HepG2 (cell line): Measurements from ENCODE around the gene STOM. TPM values are rescaled to one million over a fixed set of nuclear protein-coding genes. Genes with fewer than 3 reads are reported as not detected.

Experiments
- AHDC1 ChIP-seq: sonication (generic); formaldehyde crosslinking; IDR thresholded peaks from 2 replicates; pipeline ENCODE4 v1.5.1; 2020; ENCODE audit warnings: mild to moderate bottlenecking, missing genetic modification reagents, borderline replicate concordance
- BORCS8-MEF2B ChIP-seq: sonication (generic); formaldehyde crosslinking; IDR thresholded peaks from 2 replicates; pipeline ENCODE4 v1.8.0; 2022; ENCODE audit warnings: mild to moderate bottlenecking, missing genetic modification reagents
- ELF3 ChIP-seq: IDR thresholded peaks from 2 replicates; pipeline ENCODE4 v1.6.1; 2016; ENCODE audit warnings: missing genetic modification reagents, missing compliant biosample characterization
- FOSL2 ChIP-seq: sonication (generic); formaldehyde crosslinking; IDR thresholded peaks from 2 replicates; pipeline ENCODE4 v1.4.0; 2020; ENCODE audit warnings: missing genetic modification reagents
- FOXA1 ChIP-seq, 2 experiments: fragments of 450-650 bp in 1 of 2; sonication (generic) in 1 of 2; formaldehyde crosslinking in 1 of 2; IDR thresholded peaks; 2 replicates each; pipeline versions ENCODE4 v1.4.0 to v1.6.1; 2016 to 2020; ENCODE audit warnings: missing genetic modification reagents in 1 of 2
- FOXJ3 ChIP-seq: sonication (generic); formaldehyde crosslinking; IDR thresholded peaks from 2 replicates; pipeline ENCODE4 v1.4.0; 2020; ENCODE audit warnings: missing genetic modification reagents, mild to moderate bottlenecking, borderline replicate concordance
- FOXO1 ChIP-seq: sonication (generic); formaldehyde crosslinking; IDR thresholded peaks from 2 replicates; pipeline ENCODE4 v1.4.0; 2020; ENCODE audit warnings: missing genetic modification reagents
- GFI1 ChIP-seq: sonication (generic); formaldehyde crosslinking; IDR thresholded peaks from 2 replicates; pipeline ENCODE4 v1.5.0; 2020; ENCODE audit warnings: missing genetic modification reagents, mild to moderate bottlenecking, borderline replicate concordance
- IRF2 ChIP-seq: IDR thresholded peaks from 2 replicates; pipeline ENCODE4 v1.6.1; 2018; ENCODE audit warnings: missing genetic modification reagents, missing compliant biosample characterization
- KLF6 ChIP-seq: IDR thresholded peaks from 2 replicates; pipeline ENCODE4 v1.8.0; 2016; ENCODE audit warnings: missing biosample characterization, missing genetic modification reagents
- MED1 ChIP-seq: sonication (generic); formaldehyde crosslinking; IDR thresholded peaks from 2 replicates; pipeline ENCODE4 v1.4.0; 2020; ENCODE audit warnings: missing genetic modification reagents
- NCOA2 ChIP-seq: sonication (generic); formaldehyde crosslinking; IDR thresholded peaks from 2 replicates; pipeline ENCODE4 v1.8.0; 2022; ENCODE audit warnings: inconsistent platforms
- NCOR1 ChIP-seq: fragments of 200-600 bp; sonication (generic); IDR thresholded peaks from 2 replicates; pipeline ENCODE4 v1.7.0; 2017; ENCODE audit warnings: antibody characterized with exemption, low read length, borderline replicate concordance
- PHF21A ChIP-seq: sonication (generic); formaldehyde crosslinking; IDR thresholded peaks from 2 replicates; pipeline ENCODE4 v1.5.0; 2020; ENCODE audit warnings: mild to moderate bottlenecking, missing genetic modification reagents
- PRPF4 ChIP-seq: fragments of 200-400 bp; formaldehyde crosslinking; IDR thresholded peaks from 2 replicates; pipeline ENCODE4 v1.6.1; 2016; ENCODE audit warnings: low read length, low read depth; ENCODE audit not compliant: poor library complexity, severe bottlenecking
- SIX1 ChIP-seq: sonication (generic); formaldehyde crosslinking; IDR thresholded peaks from 2 replicates; pipeline ENCODE4 v1.4.0; 2020; ENCODE audit warnings: missing genetic modification reagents, borderline replicate concordance
- SMAD3 ChIP-seq: sonication (generic); formaldehyde crosslinking; IDR thresholded peaks from 2 replicates; pipeline ENCODE4 v1.4.0; 2020; ENCODE audit warnings: missing genetic modification reagents
- SP1 ChIP-seq, 2 experiments: fragments of 450-650 bp in 1 of 2; sonication (generic) in 1 of 2; formaldehyde crosslinking in 1 of 2; IDR thresholded peaks; 2 replicates each; pipeline versions ENCODE4 v1.4.0 to v1.6.1; 2016 to 2020; ENCODE audit warnings: missing genetic modification reagents in 1 of 2
- ZNF282 ChIP-seq: fragments of 450-650 bp; IDR thresholded peaks from 2 replicates; pipeline ENCODE4 v1.6.1; 2018; ENCODE audit not compliant: partially characterized antibody
- polyA plus RNA-seq, 8 experiments: library from polyadenylated mRNA; depleted of rRNA in 3 of 8; stranded (reverse) in 7 of 8; unstranded in 1 of 8; fragments of >200 nt; fragmentation: Illumina TruSeq in 4 of 8; extraction: Trizol in 4 of 8; gene quantifications; 2 replicates each; pipeline versions ENCODE4 v1.2.1 to v1.2.3, GENCODE V29; 2011 to 2016; ENCODE audit warnings: low read depth in 4 of 8, missing spikeins in 1 of 8, mixed read lengths in 1 of 8; ENCODE audit not compliant: insufficient read depth in 1 of 8
- total RNA-seq, 5 experiments: library from RNA; depleted of rRNA; stranded (reverse); fragments of >200 nt; fragmentation: Illumina TruSeq; extraction: Trizol; gene quantifications; 2 replicates each; pipeline ENCODE4 v1.2.3, GENCODE V29; 2016; ENCODE audit warnings: low read depth in 1 of 5
- TF ChIP-seq, protein P1 (sequence below): sonication (generic); IDR thresholded peaks from 2 replicates; pipeline ENCODE4 v1.6.1; 2016; ENCODE audit warnings: low read depth, borderline replicate concordance
- TF ChIP-seq, protein P2 (sequence below): IDR thresholded peaks from 2 replicates; pipeline ENCODE4 v1.4.0; 2020; ENCODE audit warnings: mild to moderate bottlenecking, missing genetic modification reagents

STOM gene
- total and polyA plus RNA-seq, 2 of the 13 experiments (the other 11 are each of a cell fraction or from before 2014, with no cell fraction given): 43.6 to 165 TPM

DNA sequence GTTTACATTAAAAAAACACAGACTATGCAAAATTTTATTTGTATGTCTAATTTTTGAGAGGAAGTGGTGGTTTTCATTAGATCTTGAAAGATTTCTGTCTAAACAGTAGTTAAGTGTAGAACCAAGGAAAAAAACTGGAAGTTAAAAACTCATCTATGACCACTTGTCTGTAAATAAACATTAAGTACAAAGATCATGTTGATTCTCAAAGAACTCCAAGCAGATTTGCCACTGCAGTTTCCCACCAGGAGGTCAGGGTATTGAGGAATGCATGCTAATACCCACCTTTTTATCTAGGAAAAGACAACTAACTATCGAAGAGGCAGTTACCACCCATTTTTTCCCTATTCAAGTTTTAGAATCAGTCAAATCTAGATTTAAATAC lies 1.9 kb downstream of the STOM start (continued):
- TF ChIP-seq AHDC1 (CRISPR knock-in tag): peak; percentile 79; the same call in 1 of the 2 replicates
- no peak for TF ChIP-seq BORCS8-MEF2B (CRISPR knock-in tag)
- TF ChIP-seq ELF3 (CRISPR knock-in tag): peak; percentile 72
- 0 out of 2 replicates have a peak, but pooled peaks have one; percentile 26 for TF ChIP-seq KLF6 (CRISPR knock-in tag)
- peak; percentile 77; the same call in 1 of the 2 replicates for TF ChIP-seq NCOR1
- peak; percentile 63; the same call in 1 of the 2 replicates for TF ChIP-seq IRF2 (CRISPR knock-in tag)
- peak; percentile 59; the same call in 1 of the 2 replicates for TF ChIP-seq FOXA1 (IDR thresholded peaks at IDR 0.05)
- peak; percentile 86 for TF ChIP-seq FOXA1 (CRISPR knock-in tag; IDR thresholded peaks at IDR 0.05)
- no peak; the same call in 1 of the 2 replicates for TF ChIP-seq FOSL2 (CRISPR knock-in tag)
- no peak for TF ChIP-seq SP1 (IDR thresholded peaks at IDR 0.05)
- no peak for TF ChIP-seq SP1 (CRISPR knock-in tag; IDR thresholded peaks at IDR 0.05)
- TF ChIP-seq GFI1 (CRISPR knock-in tag): peak; percentile 53; the same call in 1 of the 2 replicates
- TF ChIP-seq, protein P1, sequence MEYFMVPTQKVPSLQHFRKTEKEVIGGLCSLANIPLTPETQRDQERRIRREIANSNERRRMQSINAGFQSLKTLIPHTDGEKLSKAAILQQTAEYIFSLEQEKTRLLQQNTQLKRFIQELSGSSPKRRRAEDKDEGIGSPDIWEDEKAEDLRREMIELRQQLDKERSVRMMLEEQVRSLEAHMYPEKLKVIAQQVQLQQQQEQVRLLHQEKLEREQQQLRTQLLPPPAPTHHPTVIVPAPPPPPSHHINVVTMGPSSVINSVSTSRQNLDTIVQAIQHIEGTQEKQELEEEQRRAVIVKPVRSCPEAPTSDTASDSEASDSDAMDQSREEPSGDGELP: no peak
- TF ChIP-seq FOXO1: 0 out of 2 replicates have a peak, but pooled peaks have one; percentile 40
- peak; percentile 76; the same call in 1 of the 2 replicates for TF ChIP-seq FOXJ3 (CRISPR knock-in tag)
- TF ChIP-seq SIX1 (CRISPR knock-in tag): peak; percentile 22; the same call in 1 of the 2 replicates
- peak; percentile 70 for TF ChIP-seq NCOA2
- TF ChIP-seq MED1 (CRISPR knock-in tag): peak; percentile 73
- TF ChIP-seq PHF21A: peak; percentile 43; the same call in 1 of the 2 replicates
- TF ChIP-seq, protein P2, sequence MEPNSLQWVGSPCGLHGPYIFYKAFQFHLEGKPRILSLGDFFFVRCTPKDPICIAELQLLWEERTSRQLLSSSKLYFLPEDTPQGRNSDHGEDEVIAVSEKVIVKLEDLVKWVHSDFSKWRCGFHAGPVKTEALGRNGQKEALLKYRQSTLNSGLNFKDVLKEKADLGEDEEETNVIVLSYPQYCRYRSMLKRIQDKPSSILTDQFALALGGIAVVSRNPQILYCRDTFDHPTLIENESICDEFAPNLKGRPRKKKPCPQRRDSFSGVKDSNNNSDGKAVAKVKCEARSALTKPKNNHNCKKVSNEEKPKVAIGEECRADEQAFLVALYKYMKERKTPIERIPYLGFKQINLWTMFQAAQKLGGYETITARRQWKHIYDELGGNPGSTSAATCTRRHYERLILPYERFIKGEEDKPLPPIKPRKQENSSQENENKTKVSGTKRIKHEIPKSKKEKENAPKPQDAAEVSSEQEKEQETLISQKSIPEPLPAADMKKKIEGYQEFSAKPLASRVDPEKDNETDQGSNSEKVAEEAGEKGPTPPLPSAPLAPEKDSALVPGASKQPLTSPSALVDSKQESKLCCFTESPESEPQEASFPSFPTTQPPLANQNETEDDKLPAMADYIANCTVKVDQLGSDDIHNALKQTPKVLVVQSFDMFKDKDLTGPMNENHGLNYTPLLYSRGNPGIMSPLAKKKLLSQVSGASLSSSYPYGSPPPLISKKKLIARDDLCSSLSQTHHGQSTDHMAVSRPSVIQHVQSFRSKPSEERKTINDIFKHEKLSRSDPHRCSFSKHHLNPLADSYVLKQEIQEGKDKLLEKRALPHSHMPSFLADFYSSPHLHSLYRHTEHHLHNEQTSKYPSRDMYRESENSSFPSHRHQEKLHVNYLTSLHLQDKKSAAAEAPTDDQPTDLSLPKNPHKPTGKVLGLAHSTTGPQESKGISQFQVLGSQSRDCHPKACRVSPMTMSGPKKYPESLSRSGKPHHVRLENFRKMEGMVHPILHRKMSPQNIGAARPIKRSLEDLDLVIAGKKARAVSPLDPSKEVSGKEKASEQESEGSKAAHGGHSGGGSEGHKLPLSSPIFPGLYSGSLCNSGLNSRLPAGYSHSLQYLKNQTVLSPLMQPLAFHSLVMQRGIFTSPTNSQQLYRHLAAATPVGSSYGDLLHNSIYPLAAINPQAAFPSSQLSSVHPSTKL (CRISPR knock-in tag): peak; percentile 91
- no peak for TF ChIP-seq ZNF282
- TF ChIP-seq PRPF4: no peak
- TF ChIP-seq SMAD3 (CRISPR knock-in tag): no peak
